Heart left ventricle (tissue), 13 donors: Measurements from ENCODE around the gene PRDM10.

Experiments used
- POLR2A ChIP-seq, 2 donors: fragments of 450-650 bp; IDR thresholded peaks; one replicate each; pipeline ENCODE4 v1.6.1; 2017; ENCODE audit warnings: antibody characterized with exemption in 2 of 2, mild to moderate bottlenecking in 2 of 2, moderate library complexity in 2 of 2
- TF ChIP-seq, protein P1 (sequence below), 12 donors: fragments of 200-600 bp; sonication (generic) in 4 of 12; IDR thresholded peaks; one replicate each; pipeline versions ENCODE4 v1.5.0 to v1.8.0; 2018 to 2022; ENCODE audit warnings: antibody characterized with exemption in 12 of 12, mild to moderate bottlenecking in 5 of 12
- donor health status: ischemic (EF 13 %, LVEDD 7.1; RV severe dilation, severe dysfunction).
- donor health status: DM: no; HTN: yes; CAD: no.
- donor health status: DM: no; HTN: no; CAD: no.
- donor health status: ischemic (EF 25% LVEDD 6.9; RV normal size, moderate dysfunction).
- donor health status: ischemic (EF 25% LVEDD 5.7; RV mildly dilated, moderate dysfunction).
- donor health status: ischemic (EF 35%, LVEDD 5.7; RV mildly dilated, moderate dysfunction).
- donor health status: nonischemic (EF 11% LVEDD 7.7; RV severe dilation, severe dysfunction).
- donor health status: DM: yes; HTN: yes; CAD: no.
- donor health status: PGD.
- donor health status: ischemic (EF 29% LVEDD 5.4; RV normal size, mild dysfunction).
- donor health status: nonischemic (EF 23%, LVEDD 6.1; RV moderate dilation, normal function).

DNA sequence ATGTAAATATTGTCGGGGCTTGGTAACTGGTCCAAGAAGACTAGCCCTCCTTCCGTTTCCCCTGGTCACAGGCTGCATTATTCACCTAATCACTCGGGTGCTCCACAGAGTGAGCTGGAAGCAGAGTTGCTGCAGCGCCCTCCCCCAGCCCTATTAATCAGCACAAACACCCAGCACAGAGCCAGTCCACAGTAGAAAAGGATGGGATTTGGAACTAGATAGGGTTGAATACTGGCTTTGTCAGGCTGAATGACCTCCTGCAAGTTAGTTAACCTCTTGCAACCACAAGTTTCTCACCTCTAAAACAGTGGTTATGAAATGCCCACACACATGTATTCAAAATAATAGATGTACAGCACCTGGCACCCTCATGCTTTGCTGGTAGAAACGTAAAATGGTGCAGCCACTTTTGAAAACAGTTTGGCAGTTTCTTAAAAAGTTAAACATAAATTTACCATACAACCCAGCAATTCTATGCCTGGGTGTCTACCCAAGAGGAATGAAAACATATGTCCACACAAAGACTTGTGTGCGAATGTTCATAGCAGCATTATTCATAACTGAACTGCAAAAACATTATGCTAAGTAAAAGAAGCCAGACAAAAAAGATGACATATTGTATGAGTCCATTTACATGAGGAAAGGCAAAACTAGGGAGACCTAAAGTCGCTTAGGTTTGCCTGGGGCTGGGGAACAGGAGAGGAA is 35.4 kb upstream of the PRDM10 start:
- TF ChIP-seq, protein P1, sequence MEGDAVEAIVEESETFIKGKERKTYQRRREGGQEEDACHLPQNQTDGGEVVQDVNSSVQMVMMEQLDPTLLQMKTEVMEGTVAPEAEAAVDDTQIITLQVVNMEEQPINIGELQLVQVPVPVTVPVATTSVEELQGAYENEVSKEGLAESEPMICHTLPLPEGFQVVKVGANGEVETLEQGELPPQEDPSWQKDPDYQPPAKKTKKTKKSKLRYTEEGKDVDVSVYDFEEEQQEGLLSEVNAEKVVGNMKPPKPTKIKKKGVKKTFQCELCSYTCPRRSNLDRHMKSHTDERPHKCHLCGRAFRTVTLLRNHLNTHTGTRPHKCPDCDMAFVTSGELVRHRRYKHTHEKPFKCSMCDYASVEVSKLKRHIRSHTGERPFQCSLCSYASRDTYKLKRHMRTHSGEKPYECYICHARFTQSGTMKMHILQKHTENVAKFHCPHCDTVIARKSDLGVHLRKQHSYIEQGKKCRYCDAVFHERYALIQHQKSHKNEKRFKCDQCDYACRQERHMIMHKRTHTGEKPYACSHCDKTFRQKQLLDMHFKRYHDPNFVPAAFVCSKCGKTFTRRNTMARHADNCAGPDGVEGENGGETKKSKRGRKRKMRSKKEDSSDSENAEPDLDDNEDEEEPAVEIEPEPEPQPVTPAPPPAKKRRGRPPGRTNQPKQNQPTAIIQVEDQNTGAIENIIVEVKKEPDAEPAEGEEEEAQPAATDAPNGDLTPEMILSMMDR (IDR thresholded peaks at IDR 0.05): no peak
- no peak for TF ChIP-seq POLR2A (IDR thresholded peaks at IDR 0.05)
